Endodermal cell (in vitro differentiated cells): Measurements from ENCODE around the gene TIGIT. TPM values are rescaled to one million over a fixed set of nuclear protein-coding genes. Genes with fewer than 3 reads are reported as not detected.

Experiments
- DNase-seq: peaks from one replicate; pipeline ENCODE4 v3.0.0-alpha.2; 2017
- H3K27ac ChIP-seq: 2 replicates; pipeline ENCODE4 v1.5.1; 2013; ENCODE audit warnings: mild to moderate bottlenecking, low read depth, low read length, moderate library complexity
- H3K27me3 ChIP-seq: 2 replicates; pipeline ENCODE4 v1.6.1; 2013; ENCODE audit warnings: mild to moderate bottlenecking, low read length, moderate library complexity; ENCODE audit not compliant: insufficient read depth, control insufficient read depth, poor library complexity, severe bottlenecking
- H3K36me3 ChIP-seq: 2 replicates; pipeline ENCODE4 v1.7.0; 2013; ENCODE audit warnings: mild to moderate bottlenecking, low read length, moderate library complexity; ENCODE audit not compliant: control insufficient read depth, insufficient read depth
- H3K4me1 ChIP-seq: one replicate; pipeline ENCODE4 v1.7.0; 2013; ENCODE audit warnings: low read length; ENCODE audit not compliant: control insufficient read depth, insufficient read depth
- H3K4me3 ChIP-seq: 2 replicates; pipeline ENCODE4 v1.5.1; 2013; ENCODE audit warnings: mild to moderate bottlenecking, low read length, moderate library complexity
- H3K9ac ChIP-seq: 2 replicates; pipeline ENCODE4 v1.6.1; 2013; ENCODE audit warnings: mild to moderate bottlenecking, low read length, moderate library complexity; ENCODE audit not compliant: poor library complexity, severe bottlenecking; ENCODE audit errors: extremely low read depth
- H3K9me3 ChIP-seq: 2 replicates; pipeline ENCODE4 v1.6.1; 2013; ENCODE audit warnings: mild to moderate bottlenecking, low read length, moderate library complexity; ENCODE audit not compliant: control insufficient read depth
- H3K27ac Mint-ChIP-seq: 2 replicates; pipeline ENCODE4 v1.8.0; 2020; ENCODE audit warnings: mixed read lengths
- H3K27me3 Mint-ChIP-seq: 2 replicates; pipeline ENCODE4 v1.8.0; 2021; ENCODE audit warnings: mild to moderate bottlenecking, mixed read lengths; ENCODE audit not compliant: insufficient read depth
- H3K36me3 Mint-ChIP-seq: 2 replicates; pipeline ENCODE4 v1.8.0; 2020; ENCODE audit warnings: low read depth, mixed read lengths
- H3K4me1 Mint-ChIP-seq: 2 replicates; pipeline ENCODE4 v1.8.0; 2020; ENCODE audit warnings: mixed read lengths
- H3K4me3 Mint-ChIP-seq: 2 replicates; pipeline ENCODE4 v1.8.0; 2020; ENCODE audit warnings: mild to moderate bottlenecking, moderate library complexity, mixed read lengths
- H3K9me3 Mint-ChIP-seq: 2 replicates; pipeline ENCODE4 v1.8.0; 2020; ENCODE audit warnings: mild to moderate bottlenecking, mixed read lengths
- WGBS, 2 experiments: methylation state at CpG; one replicate each; pipeline versions ENCODE4 v1.1.5 to v1.1.7; 2013; ENCODE audit warnings: missing lambda C conversion rate in 2 of 2, mixed read lengths in 1 of 2; ENCODE audit not compliant: insufficient coverage in 1 of 2, insufficient read length in 1 of 2; 5-methylcytosine and 5-hydroxymethylcytosine counted together
- total RNA-seq, 2 donors: library from RNA; stranded (reverse); fragmentation: NEBNext Ultra II Directional in 1 of 2; extraction: Animal tissue kit (Norgen Biotek cat#: 25700) in 1 of 2; gene quantifications; 2 replicates in 1 of 2; 3 replicates in 1 of 2; pipeline ENCODE4 v1.2.1, GENCODE V29; 2021
- TF ChIP-seq, protein P1 (sequence below): fragments of 200-600 bp; sonication (generic); conservative IDR thresholded peaks from 2 replicates; pipeline ENCODE4 v1.5.0; 2021; ENCODE audit warnings: antibody characterized with exemption, mild to moderate bottlenecking

Gene TIGIT
- total RNA-seq, 2 donors from 2014 or later: not detected

DNA sequence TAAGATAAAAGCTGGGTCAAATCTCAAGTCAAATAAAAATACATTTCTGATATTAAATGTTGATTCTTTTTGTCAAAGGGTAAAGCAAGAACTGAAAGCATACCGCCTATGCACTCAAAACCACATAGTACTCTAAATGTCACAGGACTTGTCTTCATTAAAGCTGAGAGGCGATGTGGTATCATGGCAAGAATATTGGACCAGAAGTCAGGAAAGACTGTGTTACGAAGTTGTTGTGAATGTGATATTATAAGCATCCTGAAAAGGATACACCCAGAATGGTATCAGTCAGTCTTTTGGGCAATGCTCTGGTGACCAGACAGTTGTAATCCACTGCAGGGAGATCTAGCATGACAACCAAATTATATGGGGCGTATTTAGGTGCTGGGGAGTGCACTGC, 33.8 kb downstream of the TIGIT start:
- peaks cover 23% of the 10 kb centered on the region for H3K4me1 Mint-ChIP-seq
- H3K27me3 ChIP-seq: no peaks in the 10 kb centered on the region

DNA sequence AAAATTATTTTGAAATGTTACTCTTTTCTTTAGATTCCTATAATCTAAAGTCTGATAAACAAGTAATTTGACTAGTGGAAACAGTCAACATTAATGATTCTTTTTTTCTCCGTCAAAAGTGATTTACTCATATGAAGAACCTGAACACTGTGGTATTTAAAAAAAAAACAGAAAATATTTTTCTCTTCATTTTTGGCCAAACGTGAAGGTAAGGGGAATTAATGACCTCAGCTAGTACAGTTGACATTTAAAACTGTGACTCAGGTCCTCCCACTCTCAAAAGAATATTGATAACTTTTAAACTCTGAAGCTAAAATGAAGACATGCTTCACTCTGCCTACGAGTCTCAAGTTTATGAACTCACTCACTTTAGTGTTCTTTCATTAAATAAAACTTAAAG, 34.5 kb downstream of the TIGIT start:
- H3K4me1 Mint-ChIP-seq: peaks cover 21% of the 10 kb centered on the region
- Histone ChIP-seq H3K27me3 (no peaks in the 10 kb centered on the region), H3K4me3 (no peak overlapping the region), H3K9me3 (no peaks in the 10 kb centered on the region), H3K27ac (no peak overlapping the region), H3K36me3 (no peaks in the 10 kb centered on the region), H3K4me1 (peaks cover 8% of the 10 kb centered on the region), H3K9ac (no peak overlapping the region)
- 90 to 100% methylated on average over 1 to 3 of the region's 3 CpGs for WGBS, 2 experiments
- no peak overlapping the region for H3K27ac Mint-ChIP-seq
- H3K27me3 Mint-ChIP-seq: no peaks in the 10 kb centered on the region
- TF ChIP-seq, protein P1, sequence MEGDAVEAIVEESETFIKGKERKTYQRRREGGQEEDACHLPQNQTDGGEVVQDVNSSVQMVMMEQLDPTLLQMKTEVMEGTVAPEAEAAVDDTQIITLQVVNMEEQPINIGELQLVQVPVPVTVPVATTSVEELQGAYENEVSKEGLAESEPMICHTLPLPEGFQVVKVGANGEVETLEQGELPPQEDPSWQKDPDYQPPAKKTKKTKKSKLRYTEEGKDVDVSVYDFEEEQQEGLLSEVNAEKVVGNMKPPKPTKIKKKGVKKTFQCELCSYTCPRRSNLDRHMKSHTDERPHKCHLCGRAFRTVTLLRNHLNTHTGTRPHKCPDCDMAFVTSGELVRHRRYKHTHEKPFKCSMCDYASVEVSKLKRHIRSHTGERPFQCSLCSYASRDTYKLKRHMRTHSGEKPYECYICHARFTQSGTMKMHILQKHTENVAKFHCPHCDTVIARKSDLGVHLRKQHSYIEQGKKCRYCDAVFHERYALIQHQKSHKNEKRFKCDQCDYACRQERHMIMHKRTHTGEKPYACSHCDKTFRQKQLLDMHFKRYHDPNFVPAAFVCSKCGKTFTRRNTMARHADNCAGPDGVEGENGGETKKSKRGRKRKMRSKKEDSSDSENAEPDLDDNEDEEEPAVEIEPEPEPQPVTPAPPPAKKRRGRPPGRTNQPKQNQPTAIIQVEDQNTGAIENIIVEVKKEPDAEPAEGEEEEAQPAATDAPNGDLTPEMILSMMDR: no peak
- no peak overlapping the region for H3K4me3 Mint-ChIP-seq
- DNase-seq: no peak
- H3K9me3 Mint-ChIP-seq: no peaks in the 10 kb centered on the region
- no peaks in the 10 kb centered on the region for H3K36me3 Mint-ChIP-seq

More for the DNA sequence above, 33.8 kb downstream of the TIGIT start:
- H3K4me3 ChIP-seq: no peak overlapping the region
- H3K9me3 ChIP-seq: no peaks in the 10 kb centered on the region
- Mint-ChIP-seq H3K9me3 (no peaks in the 10 kb centered on the region), H3K27me3 (no peaks in the 10 kb centered on the region), H3K36me3 (no peaks in the 10 kb centered on the region), H3K4me3 (no peak overlapping the region), H3K27ac (no peak overlapping the region)
- WGBS, 2 experiments: 96 to 100% methylated on average over 1 to 4 of the region's 4 CpGs
- peaks cover 10% of the 10 kb centered on the region for H3K4me1 ChIP-seq
- no peaks in the 10 kb centered on the region for H3K36me3 ChIP-seq
- no peak overlapping the region for H3K9ac ChIP-seq
- H3K27ac ChIP-seq: no peak overlapping the region
- DNase-seq: no peak
- TF ChIP-seq, protein P1: no peak

DNA sequence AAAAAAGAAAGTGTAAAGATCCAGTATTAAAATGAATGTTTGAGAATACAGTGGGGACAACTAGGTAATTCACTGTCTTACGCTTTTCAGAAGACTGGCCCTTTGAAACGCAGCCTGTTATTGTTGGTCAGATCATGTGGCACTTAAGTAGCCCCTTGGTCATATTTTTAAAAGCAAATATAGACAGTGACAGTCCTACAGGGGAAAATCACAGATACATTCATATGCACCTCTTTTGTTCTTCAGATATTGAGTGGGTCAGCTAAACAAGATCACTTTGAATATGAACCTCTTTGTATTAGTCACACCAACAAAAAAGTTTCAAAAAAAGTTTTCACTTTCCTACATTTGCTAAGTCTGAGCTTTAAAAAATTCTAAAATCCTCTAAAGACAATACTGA, 36.0 kb downstream of the TIGIT start:
- Mint-ChIP-seq H3K9me3 (no peaks in the 10 kb centered on the region), H3K4me3 (no peak overlapping the region), H3K36me3 (no peaks in the 10 kb centered on the region), H3K27me3 (no peaks in the 10 kb centered on the region), H3K4me1 (peaks cover 7% of the 10 kb centered on the region), H3K27ac (no peak overlapping the region)
- Histone ChIP-seq H3K27ac (no peak overlapping the region), H3K4me1 (peaks cover under 1% of the 10 kb centered on the region), H3K9me3 (no peaks in the 10 kb centered on the region), H3K4me3 (no peak overlapping the region), H3K9ac (no peak overlapping the region), H3K36me3 (no peaks in the 10 kb centered on the region), H3K27me3 (no peaks in the 10 kb centered on the region)
- WGBS, 2 experiments: 94 to 100% methylated on average over 2 of the region's 2 CpGs
- TF ChIP-seq, protein P1: no peak
- no peak for DNase-seq
